ENCODE data around the gene TMEM255B.

- TF ChIP-seq CTCF (IDR thresholded peaks at IDR 0.05 in 2 of 3, conservative IDR thresholded peaks at IDR 0.05 in 1 of 3; ENCODE audit: borderline replicate concordance in 1 of 3, insufficient read depth in 1 of 3, low read depth in 2 of 3, low read length in 2 of 3), result no peak
- no peak for TF ChIP-seq REST (IDR thresholded peaks at IDR 0.05; ENCODE audit: low read depth)
- no peak for TF ChIP-seq EGR1 (IDR thresholded peaks at IDR 0.05; ENCODE audit: low read depth)
- TF ChIP-seq YY1 (IDR thresholded peaks at IDR 0.05; ENCODE audit: extremely low read depth, insufficient replicate concordance, low read depth, low read length), result no peak
Observed at GRCh38 chr13:113813070-113813748, 54.2 kb downstream of the TMEM255B start.
